ENCODE measurements around the gene PLEKHG4.

The PLEKHG4 gene

GRCh38 chr16:67291461-67291860 is 12.1 kb downstream of the PLEKHG4 start:
- no peaks in the 10 kb centered on the region for H3K4me1 ChIP-seq (ENCODE audit: control insufficient read depth in 1 of 2, insufficient read depth in 2 of 2, low read length in 2 of 2)
- H3K9ac ChIP-seq (ENCODE audit: low read depth in 1 of 2, low read length in 2 of 2) = no peak overlapping the region
- no peaks in the 10 kb centered on the region for H3K9me3 ChIP-seq (ENCODE audit: control insufficient read depth in 1 of 2, low read length in 2 of 2)

GRCh38 chr16:67294171-67294757 is 14.9 kb downstream of the PLEKHG4 start:
- Histone ChIP-seq H3K4me3 (ENCODE audit: low read depth in 1 of 2, low read length in 2 of 2) (no peak overlapping the region), H3K27ac (ENCODE audit: low read depth, low read length) (no peak overlapping the region), H3K9me3 (ENCODE audit: control insufficient read depth in 1 of 2, low read length in 2 of 2) (no peaks in the 10 kb centered on the region), H3K4me1 (ENCODE audit: control insufficient read depth in 1 of 2, insufficient read depth in 2 of 2, low read length in 2 of 2) (no peaks in the 10 kb centered on the region), H3K36me3 (ENCODE audit: control insufficient read depth in 1 of 2, insufficient read depth in 2 of 2, low read length in 2 of 2) (no peaks in the 10 kb centered on the region), H3K9ac (ENCODE audit: low read depth in 1 of 2, low read length in 2 of 2) (no peak overlapping the region), H3K27me3 (ENCODE audit: control insufficient read depth in 1 of 2, insufficient read depth in 2 of 2, low read length in 2 of 2) (no peaks in the 10 kb centered on the region)

More at GRCh38 chr16:67291461-67291860, 12.1 kb downstream of the PLEKHG4 start:
- Histone ChIP-seq H3K27ac (ENCODE audit: low read depth, low read length) (no peak overlapping the region), H3K4me3 (ENCODE audit: low read depth in 1 of 2, low read length in 2 of 2) (no peak overlapping the region), H3K27me3 (ENCODE audit: control insufficient read depth in 1 of 2, insufficient read depth in 2 of 2, low read length in 2 of 2) (no peaks in the 10 kb centered on the region), H3K36me3 (ENCODE audit: control insufficient read depth in 1 of 2, insufficient read depth in 2 of 2, low read length in 2 of 2) (no peaks in the 10 kb centered on the region)

DNA sequence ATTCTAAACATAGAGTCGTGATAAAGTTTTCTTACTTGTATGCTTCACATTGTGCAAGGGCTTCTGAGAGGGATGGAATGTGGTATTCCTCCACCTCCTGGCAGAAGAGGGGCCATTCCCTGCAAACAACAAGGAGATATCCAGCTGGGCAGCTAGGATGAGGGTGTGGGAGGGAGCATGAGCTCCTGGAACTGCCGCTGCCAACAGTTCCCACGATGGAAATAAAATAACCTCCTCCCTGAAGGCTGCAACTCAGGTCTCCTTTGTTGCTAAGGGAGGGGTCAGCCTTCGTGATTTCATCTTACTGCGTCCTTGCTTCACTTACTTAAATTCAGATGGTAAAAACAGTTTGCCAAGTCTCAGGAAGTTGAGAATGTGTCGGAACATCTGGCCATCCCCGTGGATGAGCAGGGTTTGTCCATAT is 15.6 kb downstream of the PLEKHG4 start:
- H3K36me3 ChIP-seq (ENCODE audit: control insufficient read depth in 1 of 2, insufficient read depth in 2 of 2, low read length in 2 of 2) = no peaks in the 10 kb centered on the region
- H3K9me3 ChIP-seq (ENCODE audit: control insufficient read depth in 1 of 2, low read length in 2 of 2) = no peaks in the 10 kb centered on the region
- H3K9ac ChIP-seq (ENCODE audit: low read depth in 1 of 2, low read length in 2 of 2) = no peak overlapping the region
- H3K4me1 ChIP-seq (ENCODE audit: control insufficient read depth in 1 of 2, insufficient read depth in 2 of 2, low read length in 2 of 2) = no peaks in the 10 kb centered on the region
- no peaks in the 10 kb centered on the region for H3K27me3 ChIP-seq (ENCODE audit: control insufficient read depth in 1 of 2, insufficient read depth in 2 of 2, low read length in 2 of 2)
- no peak overlapping the region for H3K27ac ChIP-seq (ENCODE audit: low read depth, low read length)
- no peak overlapping the region for H3K4me3 ChIP-seq (ENCODE audit: low read depth in 1 of 2, low read length in 2 of 2)

GRCh38 chr16:67296420-67296819 is 17.1 kb downstream of the PLEKHG4 start:
- Histone ChIP-seq H3K9ac (ENCODE audit: low read depth in 1 of 2, low read length in 2 of 2) (no peak overlapping the region), H3K27me3 (ENCODE audit: control insufficient read depth in 1 of 2, insufficient read depth in 2 of 2, low read length in 2 of 2) (no peaks in the 10 kb centered on the region), H3K27ac (ENCODE audit: low read depth, low read length) (no peak overlapping the region), H3K4me3 (ENCODE audit: low read depth in 1 of 2, low read length in 2 of 2) (no peak overlapping the region), H3K9me3 (ENCODE audit: control insufficient read depth in 1 of 2, low read length in 2 of 2) (no peaks in the 10 kb centered on the region), H3K36me3 (ENCODE audit: control insufficient read depth in 1 of 2, insufficient read depth in 2 of 2, low read length in 2 of 2) (no peaks in the 10 kb centered on the region), H3K4me1 (ENCODE audit: control insufficient read depth in 1 of 2, insufficient read depth in 2 of 2, low read length in 2 of 2) (no peaks in the 10 kb centered on the region)

- Histone ChIP-seq H3K27me3 (ENCODE audit: control insufficient read depth in 1 of 2, insufficient read depth in 2 of 2, low read length in 2 of 2) (no peaks in the 10 kb centered on the region), H3K9me3 (ENCODE audit: control insufficient read depth in 1 of 2, low read length in 2 of 2) (no peaks in the 10 kb centered on the region), H3K4me3 (ENCODE audit: low read depth in 1 of 2, low read length in 2 of 2) (no peak overlapping the region), H3K36me3 (ENCODE audit: control insufficient read depth in 1 of 2, insufficient read depth in 2 of 2, low read length in 2 of 2) (no peaks in the 10 kb centered on the region), H3K9ac (ENCODE audit: low read depth in 1 of 2, low read length in 2 of 2) (no peak overlapping the region), H3K4me1 (ENCODE audit: control insufficient read depth in 1 of 2, insufficient read depth in 2 of 2, low read length in 2 of 2) (no peaks in the 10 kb centered on the region), H3K27ac (ENCODE audit: low read depth, low read length) (no peak overlapping the region)
Observed at GRCh38 chr16:67298277-67298676, 18.9 kb downstream of the PLEKHG4 start.

DNA sequence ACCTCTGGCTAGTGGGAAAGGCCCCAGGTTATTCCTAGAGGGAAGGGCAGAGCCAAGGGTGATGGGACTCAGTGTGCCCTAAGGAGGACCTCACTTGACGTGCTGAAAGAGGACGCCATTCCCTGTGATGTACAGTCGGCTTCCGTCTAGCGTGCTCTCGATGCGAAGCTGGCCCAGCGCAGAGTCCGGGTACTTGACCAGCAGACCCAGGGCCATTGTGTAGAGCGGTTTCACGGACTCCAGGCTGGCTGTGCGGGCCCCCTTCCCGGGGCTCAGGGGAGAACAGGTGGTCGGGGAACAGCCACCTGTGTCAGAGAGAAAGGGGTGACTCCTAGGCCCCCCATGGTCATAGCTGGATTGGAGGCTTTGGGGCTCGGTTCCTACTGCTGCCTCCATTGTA is 19.9 kb downstream of the PLEKHG4 start:
- Histone ChIP-seq H3K4me3 (ENCODE audit: low read depth in 1 of 2, low read length in 2 of 2) (no peak overlapping the region), H3K27ac (ENCODE audit: low read depth, low read length) (no peak overlapping the region), H3K4me1 (ENCODE audit: control insufficient read depth in 1 of 2, insufficient read depth in 2 of 2, low read length in 2 of 2) (no peaks in the 10 kb centered on the region), H3K9ac (ENCODE audit: low read depth in 1 of 2, low read length in 2 of 2) (no peak overlapping the region), H3K9me3 (ENCODE audit: control insufficient read depth in 1 of 2, low read length in 2 of 2) (no peaks in the 10 kb centered on the region), H3K36me3 (ENCODE audit: control insufficient read depth in 1 of 2, insufficient read depth in 2 of 2, low read length in 2 of 2) (no peaks in the 10 kb centered on the region), H3K27me3 (ENCODE audit: control insufficient read depth in 1 of 2, insufficient read depth in 2 of 2, low read length in 2 of 2) (no peaks in the 10 kb centered on the region)

DNA sequence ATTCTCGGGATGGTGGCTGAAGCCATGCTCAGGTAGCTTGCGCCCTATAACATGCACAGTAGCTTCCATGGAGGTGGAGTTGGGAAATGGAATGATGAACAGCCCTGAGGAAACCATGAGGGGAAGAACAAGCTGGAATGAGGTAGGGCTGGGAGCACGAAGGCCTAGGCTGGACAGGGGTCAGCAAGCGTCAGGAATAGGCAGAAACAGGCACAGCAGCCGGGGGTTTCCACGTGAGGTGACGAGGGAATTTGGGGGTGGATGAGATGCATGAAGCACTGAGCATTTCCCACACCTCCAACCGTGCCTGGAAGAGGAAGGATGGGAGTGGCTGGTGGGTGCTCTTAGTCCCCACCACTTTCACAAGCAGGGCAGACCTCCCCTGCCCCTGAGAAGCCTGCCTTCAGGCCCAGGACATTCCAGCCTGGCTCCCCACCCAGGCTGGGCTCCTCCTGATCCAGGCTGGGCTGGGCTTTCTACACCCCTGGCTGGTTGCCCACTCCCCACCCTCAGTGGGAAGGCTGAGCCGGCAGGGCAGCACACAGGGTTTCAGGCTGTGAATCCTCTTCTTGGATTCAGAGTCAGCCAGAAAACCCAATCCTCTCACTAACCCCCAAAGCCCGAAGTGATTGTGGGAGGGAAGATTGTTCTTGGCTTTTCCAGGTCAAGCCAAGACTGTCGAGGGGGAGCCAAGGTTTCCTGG is 21.9 kb downstream of the PLEKHG4 start:
- H3K4me1 ChIP-seq (ENCODE audit: control insufficient read depth in 1 of 2, insufficient read depth in 2 of 2, low read length in 2 of 2) = no peaks in the 10 kb centered on the region
- no peaks in the 10 kb centered on the region for H3K27me3 ChIP-seq (ENCODE audit: control insufficient read depth in 1 of 2, insufficient read depth in 2 of 2, low read length in 2 of 2)
- no peak overlapping the region for H3K9ac ChIP-seq (ENCODE audit: low read depth in 1 of 2, low read length in 2 of 2)
- H3K4me3 ChIP-seq (ENCODE audit: low read depth in 1 of 2, low read length in 2 of 2) = no peak overlapping the region
- no peaks in the 10 kb centered on the region for H3K36me3 ChIP-seq (ENCODE audit: control insufficient read depth in 1 of 2, insufficient read depth in 2 of 2, low read length in 2 of 2)
- H3K9me3 ChIP-seq (ENCODE audit: control insufficient read depth in 1 of 2, low read length in 2 of 2) = no peaks in the 10 kb centered on the region
- H3K27ac ChIP-seq (ENCODE audit: low read depth, low read length) = no peak overlapping the region

- Histone ChIP-seq H3K9me3 (ENCODE audit: control insufficient read depth in 1 of 2, low read length in 2 of 2) (no peaks in the 10 kb centered on the region), H3K4me1 (ENCODE audit: control insufficient read depth in 1 of 2, insufficient read depth in 2 of 2, low read length in 2 of 2) (no peaks in the 10 kb centered on the region), H3K4me3 (ENCODE audit: low read depth in 1 of 2, low read length in 2 of 2) (no peak overlapping the region), H3K27ac (ENCODE audit: low read depth, low read length) (no peak overlapping the region), H3K9ac (ENCODE audit: low read depth in 1 of 2, low read length in 2 of 2) (no peak overlapping the region), H3K36me3 (ENCODE audit: control insufficient read depth in 1 of 2, insufficient read depth in 2 of 2, low read length in 2 of 2) (no peaks in the 10 kb centered on the region), H3K27me3 (ENCODE audit: control insufficient read depth in 1 of 2, insufficient read depth in 2 of 2, low read length in 2 of 2) (no peaks in the 10 kb centered on the region)
Observed at GRCh38 chr16:67302076-67302475, 22.7 kb downstream of the PLEKHG4 start.

GRCh38 chr16:67302970-67303369 is 23.6 kb downstream of the PLEKHG4 start:
- Histone ChIP-seq H3K9ac (ENCODE audit: low read depth in 1 of 2, low read length in 2 of 2) (no peak overlapping the region), H3K27ac (ENCODE audit: low read depth, low read length) (no peak overlapping the region), H3K9me3 (ENCODE audit: control insufficient read depth in 1 of 2, low read length in 2 of 2) (no peaks in the 10 kb centered on the region), H3K4me3 (ENCODE audit: low read depth in 1 of 2, low read length in 2 of 2) (no peak overlapping the region), H3K4me1 (ENCODE audit: control insufficient read depth in 1 of 2, insufficient read depth in 2 of 2, low read length in 2 of 2) (no peaks in the 10 kb centered on the region), H3K36me3 (ENCODE audit: control insufficient read depth in 1 of 2, insufficient read depth in 2 of 2, low read length in 2 of 2) (no peaks in the 10 kb centered on the region), H3K27me3 (ENCODE audit: control insufficient read depth in 1 of 2, insufficient read depth in 2 of 2, low read length in 2 of 2) (no peaks in the 10 kb centered on the region)

DNA sequence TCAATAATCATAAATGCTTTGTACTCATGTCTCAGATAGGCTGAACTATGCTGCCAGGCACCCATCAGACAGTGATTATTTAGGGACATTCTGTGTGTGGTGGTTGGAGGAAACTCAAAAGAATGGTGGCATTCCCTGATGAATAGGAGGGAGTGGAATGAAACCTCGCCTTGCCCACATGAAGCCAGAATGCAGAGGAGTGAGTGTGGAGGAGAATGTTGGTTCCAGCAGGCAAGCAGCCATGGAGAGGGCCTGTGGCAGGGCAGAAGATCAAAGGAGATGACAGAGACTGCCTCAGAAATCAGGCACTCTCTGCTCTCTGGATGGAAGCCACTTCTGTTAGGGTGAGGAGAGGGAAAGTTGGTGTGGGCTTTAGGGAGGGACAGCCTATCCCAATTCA is 24.7 kb downstream of the PLEKHG4 start:
- Histone ChIP-seq H3K9ac (ENCODE audit: low read depth in 1 of 2, low read length in 2 of 2) (no peak overlapping the region), H3K4me1 (ENCODE audit: control insufficient read depth in 1 of 2, insufficient read depth in 2 of 2, low read length in 2 of 2) (no peaks in the 10 kb centered on the region), H3K9me3 (ENCODE audit: control insufficient read depth in 1 of 2, low read length in 2 of 2) (no peaks in the 10 kb centered on the region), H3K4me3 (ENCODE audit: low read depth in 1 of 2, low read length in 2 of 2) (no peak overlapping the region), H3K36me3 (ENCODE audit: control insufficient read depth in 1 of 2, insufficient read depth in 2 of 2, low read length in 2 of 2) (no peaks in the 10 kb centered on the region), H3K27ac (ENCODE audit: low read depth, low read length) (no peak overlapping the region), H3K27me3 (ENCODE audit: control insufficient read depth in 1 of 2, insufficient read depth in 2 of 2, low read length in 2 of 2) (no peaks in the 10 kb centered on the region)

Data from duodenal mucosa (tissue), 2 donors.